ENCODE data around the gene ELMOD3.

The ELMOD3 gene

GRCh38 chr2:85419009-85419675, 64.6 kb downstream of the ELMOD3 start:
- DNase-seq (ENCODE audit: low read depth in 1 of 2, low spot score in 1 of 2), result no peak
- TF ChIP-seq JUND (IDR thresholded peaks at IDR 0.05; ENCODE audit: low read depth), result no peak
- in situ Hi-C loops (cut with HindIII; ENCODE audit: low pct_unique_long_range_greater_than_20kb, low sequenced_read_pairs), result no loop called here

- DNase-seq (ENCODE audit: low read depth in 1 of 2, low spot score in 1 of 2), result peak; percentile 78 to 92
- in situ Hi-C loops (cut with HindIII; ENCODE audit: low pct_unique_long_range_greater_than_20kb, low sequenced_read_pairs), result no loop called here
- no peak for TF ChIP-seq JUND (IDR thresholded peaks at IDR 0.05; ENCODE audit: low read depth)
These were observed 66.1 kb downstream of the ELMOD3 start for GRCh38 chr2:85420536-85421259.

- TF ChIP-seq JUND (IDR thresholded peaks at IDR 0.05; ENCODE audit: low read depth), result peak; percentile 34; the same call in 1 of the 2 replicates
- peak in 1 of 2 experiments; percentile 95 for DNase-seq (ENCODE audit: low read depth in 1 of 2, low spot score in 1 of 2)
- in situ Hi-C loops (cut with HindIII; ENCODE audit: low pct_unique_long_range_greater_than_20kb, low sequenced_read_pairs), result no loop called here
These were observed 66.9 kb downstream of the ELMOD3 start for GRCh38 chr2:85421260-85422071.

GRCh38 chr2:85422072-85422457, 67.5 kb downstream of the ELMOD3 start:
- no peak for TF ChIP-seq JUND (IDR thresholded peaks at IDR 0.05; ENCODE audit: low read depth)
- in situ Hi-C loops (cut with HindIII; ENCODE audit: low pct_unique_long_range_greater_than_20kb, low sequenced_read_pairs), result no loop called here
- DNase-seq (ENCODE audit: low read depth in 1 of 2, low spot score in 1 of 2), result no peak

- DNase-seq (ENCODE audit: low read depth in 1 of 2, low spot score in 1 of 2), result no peak
- no peak for TF ChIP-seq JUND (IDR thresholded peaks at IDR 0.05; ENCODE audit: low read depth)
- in situ Hi-C loops (cut with HindIII; ENCODE audit: low pct_unique_long_range_greater_than_20kb, low sequenced_read_pairs), result no loop called here
These were observed 69.0 kb downstream of the ELMOD3 start for GRCh38 chr2:85423525-85423924.

- TF ChIP-seq JUND (IDR thresholded peaks at IDR 0.05; ENCODE audit: low read depth), result no peak
- no peak for DNase-seq (ENCODE audit: low read depth in 1 of 2, low spot score in 1 of 2)
- in situ Hi-C loops (cut with HindIII; ENCODE audit: low pct_unique_long_range_greater_than_20kb, low sequenced_read_pairs), result no loop called here
These were observed 71.0 kb downstream of the ELMOD3 start for GRCh38 chr2:85425588-85425987.

- TF ChIP-seq JUND (IDR thresholded peaks at IDR 0.05; ENCODE audit: low read depth), result no peak
- no peak for DNase-seq (ENCODE audit: low read depth in 1 of 2, low spot score in 1 of 2)
- in situ Hi-C loops (cut with HindIII; ENCODE audit: low pct_unique_long_range_greater_than_20kb, low sequenced_read_pairs), result no loop called here
These were observed 72.8 kb downstream of the ELMOD3 start for GRCh38 chr2:85427300-85427835.

GRCh38 chr2:85428343-85428881, 73.8 kb downstream of the ELMOD3 start:
- in situ Hi-C loops (cut with HindIII; ENCODE audit: low pct_unique_long_range_greater_than_20kb, low sequenced_read_pairs), result no loop called here
- DNase-seq (ENCODE audit: low read depth in 1 of 2, low spot score in 1 of 2), result no peak
- no peak for TF ChIP-seq JUND (IDR thresholded peaks at IDR 0.05; ENCODE audit: low read depth)

GRCh38 chr2:85429213-85429923, 74.8 kb downstream of the ELMOD3 start:
- no peak for TF ChIP-seq JUND (IDR thresholded peaks at IDR 0.05; ENCODE audit: low read depth)
- in situ Hi-C loops (cut with HindIII; ENCODE audit: low pct_unique_long_range_greater_than_20kb, low sequenced_read_pairs), result no loop called here
- DNase-seq (ENCODE audit: low read depth in 1 of 2, low spot score in 1 of 2), result no peak

- DNase-seq (ENCODE audit: low read depth in 1 of 2, low spot score in 1 of 2), result no peak
- in situ Hi-C loops (cut with HindIII; ENCODE audit: low pct_unique_long_range_greater_than_20kb, low sequenced_read_pairs), result no loop called here
- TF ChIP-seq JUND (IDR thresholded peaks at IDR 0.05; ENCODE audit: low read depth), result no peak
These were observed 75.3 kb downstream of the ELMOD3 start for GRCh38 chr2:85429924-85430289.

GRCh38 chr2:85430752-85431569, 76.4 kb downstream of the ELMOD3 start:
- no peak for DNase-seq (ENCODE audit: low read depth in 1 of 2, low spot score in 1 of 2)
- in situ Hi-C loops (cut with HindIII; ENCODE audit: low pct_unique_long_range_greater_than_20kb, low sequenced_read_pairs), result no loop called here

More at GRCh38 chr2:85430752-85431569, 76.4 kb downstream of the ELMOD3 start:
- TF ChIP-seq JUND (IDR thresholded peaks at IDR 0.05; ENCODE audit: low read depth), result no peak
